Smooth muscle cell (in vitro differentiated cells): ENCODE results near the gene CEBPG. TPM values are rescaled to one million over a fixed set of nuclear protein-coding genes. Genes with fewer than 3 reads are reported as not detected.

ENCODE experiments used
- DNase-seq: peaks from one replicate; lab custom pipeline; 2025; ENCODE audit not compliant: unreplicated experiment; lab: John Stamatoyannopoulos, UW
- H2AFZ ChIP-seq: fragments of 200-600 bp; sonication (generic); 2 replicates; pipeline ENCODE4 v1.6.0; 2016; ENCODE audit warnings: antibody characterized with exemption, low read depth, mild to moderate bottlenecking
- H3F3A ChIP-seq: fragments of 200-600 bp; sonication (generic); 2 replicates; pipeline ENCODE4 v1.6.0; 2017; ENCODE audit warnings: antibody characterized with exemption, low read depth
- H3K27ac ChIP-seq: fragments of 200-600 bp; sonication (generic); 2 replicates; pipeline ENCODE4 v1.5.1; 2016; ENCODE audit warnings: low read depth, mild to moderate bottlenecking
- H3K27me3 ChIP-seq: fragments of 200-600 bp; sonication (generic); 2 replicates; pipeline ENCODE4 v1.6.1; 2016; ENCODE audit warnings: low read depth, mild to moderate bottlenecking
- H3K36me3 ChIP-seq: fragments of 200-600 bp; sonication (generic); 2 replicates; pipeline ENCODE4 v1.5.1; 2016; ENCODE audit warnings: low read depth
- H3K4me1 ChIP-seq: fragments of 200-600 bp; sonication (generic); 2 replicates; pipeline ENCODE4 v1.5.1; 2016; ENCODE audit warnings: low read depth
- H3K4me2 ChIP-seq: fragments of 200-600 bp; sonication (generic); 2 replicates; pipeline ENCODE4 v1.6.0; 2016; ENCODE audit warnings: mild to moderate bottlenecking
- H3K4me3 ChIP-seq: fragments of 200-600 bp; sonication (generic); 2 replicates; pipeline ENCODE4 v1.5.1; 2016; ENCODE audit warnings: mild to moderate bottlenecking
- H3K79me2 ChIP-seq: fragments of 200-600 bp; sonication (generic); 2 replicates; pipeline ENCODE4 v1.6.0; 2016; ENCODE audit warnings: low read depth, mild to moderate bottlenecking
- H3K9ac ChIP-seq: fragments of 200-600 bp; sonication (generic); 2 replicates; pipeline ENCODE4 v1.6.0; 2016; ENCODE audit warnings: low read depth
- H3K9me3 ChIP-seq: fragments of 200-600 bp; sonication (generic); replicated peaks from 2 replicates; pipeline ENCODE4 v1.5.1; 2016; ENCODE audit warnings: low read depth
- H4K20me1 ChIP-seq: fragments of 200-600 bp; sonication (generic); 2 replicates; pipeline ENCODE4 v1.6.0; 2016; ENCODE audit warnings: low read depth
- WGBS: methylation state at CpG from one replicate; pipeline ENCODE4 v1.1.7; 2016; ENCODE audit warnings: low lambda C conversion rate; 5-methylcytosine and 5-hydroxymethylcytosine counted together
- polyA plus RNA-seq: library from polyadenylated mRNA; unstranded; fragments of >200 nt; fragmentation: Nextera tagmentation; extraction: Ambion mirVana; gene quantifications from 2 replicates; pipeline ENCODE4 v1.2.1, GENCODE V29; 2016
- total RNA-seq: library from RNA; depleted of rRNA; stranded (reverse); fragments of >200 nt; gene quantifications from 2 replicates; pipeline ENCODE4 v1.2.3, GENCODE V29; 2014
- TF ChIP-seq, protein P1 (sequence below): fragments of 200-600 bp; sonication (generic); IDR thresholded peaks from 2 replicates; pipeline ENCODE4 v1.5.1; 2017; ENCODE audit warnings: borderline replicate concordance, mild to moderate bottlenecking, antibody characterized with exemption; ENCODE audit not compliant: insufficient read depth, poor library complexity, severe bottlenecking

The CEBPG gene
- total and polyA plus RNA-seq, 2 experiments from 2014 or later: 15.3 to 27.8 TPM

DNA sequence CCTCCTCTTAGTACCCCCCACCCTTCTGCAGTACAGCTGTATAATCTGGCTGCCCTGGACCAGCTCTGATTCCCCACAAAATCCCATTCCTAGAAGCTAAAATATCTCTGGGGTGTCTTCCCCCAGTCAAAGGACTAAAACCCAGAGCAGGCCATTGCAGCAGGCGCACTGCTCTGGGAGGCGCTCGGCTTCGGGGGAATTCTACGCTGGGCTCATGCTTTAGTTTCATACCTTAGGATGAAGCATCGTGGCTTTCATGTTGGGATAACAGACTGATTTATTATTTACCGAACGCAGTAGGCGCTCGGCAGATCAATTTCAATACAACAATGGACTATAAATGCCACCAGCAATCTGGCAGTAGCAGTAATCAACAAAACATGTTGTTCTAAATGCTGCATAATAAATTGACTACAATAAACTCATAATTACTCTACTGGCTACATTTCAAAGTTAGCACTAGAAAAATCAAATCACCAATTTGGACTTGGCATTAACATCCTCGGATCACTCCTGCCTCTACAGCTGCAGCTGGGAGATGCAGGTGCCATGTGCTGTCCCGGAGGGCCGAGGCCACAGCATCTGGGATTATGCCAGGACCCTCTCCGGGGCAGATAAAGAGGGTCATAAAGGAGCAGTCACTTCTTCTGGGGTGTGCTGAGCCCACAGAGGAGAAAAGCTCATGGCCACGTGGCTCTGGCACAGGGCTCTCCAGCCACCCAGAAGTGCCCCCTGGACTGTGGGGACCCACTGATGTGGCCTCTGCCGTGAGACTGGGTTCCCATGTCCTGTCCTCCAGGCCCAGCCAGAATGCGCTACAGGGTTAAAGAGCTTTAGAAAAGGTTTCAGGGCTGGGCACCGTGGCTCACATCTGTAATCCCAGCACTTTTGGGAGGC is 35.3 kb downstream of the CEBPG start:
- Histone ChIP-seq H3F3A (no peaks in the 10 kb centered on the region), H3K4me3 (no peak overlapping the region), H3K36me3 (no peaks in the 10 kb centered on the region), H3K4me1 (no peaks in the 10 kb centered on the region), H2AFZ (no peak overlapping the region), H3K79me2 (no peaks in the 10 kb centered on the region), H3K4me2 (no peak overlapping the region), H3K9ac (no peak overlapping the region), H3K9me3 (no peaks in the 10 kb centered on the region), H4K20me1 (no peaks in the 10 kb centered on the region), H3K27me3 (no peaks in the 10 kb centered on the region), H3K27ac (no peak overlapping the region)
- WGBS: 89% methylated on average over 18 of the region's 18 CpGs
- TF ChIP-seq, protein P1, sequence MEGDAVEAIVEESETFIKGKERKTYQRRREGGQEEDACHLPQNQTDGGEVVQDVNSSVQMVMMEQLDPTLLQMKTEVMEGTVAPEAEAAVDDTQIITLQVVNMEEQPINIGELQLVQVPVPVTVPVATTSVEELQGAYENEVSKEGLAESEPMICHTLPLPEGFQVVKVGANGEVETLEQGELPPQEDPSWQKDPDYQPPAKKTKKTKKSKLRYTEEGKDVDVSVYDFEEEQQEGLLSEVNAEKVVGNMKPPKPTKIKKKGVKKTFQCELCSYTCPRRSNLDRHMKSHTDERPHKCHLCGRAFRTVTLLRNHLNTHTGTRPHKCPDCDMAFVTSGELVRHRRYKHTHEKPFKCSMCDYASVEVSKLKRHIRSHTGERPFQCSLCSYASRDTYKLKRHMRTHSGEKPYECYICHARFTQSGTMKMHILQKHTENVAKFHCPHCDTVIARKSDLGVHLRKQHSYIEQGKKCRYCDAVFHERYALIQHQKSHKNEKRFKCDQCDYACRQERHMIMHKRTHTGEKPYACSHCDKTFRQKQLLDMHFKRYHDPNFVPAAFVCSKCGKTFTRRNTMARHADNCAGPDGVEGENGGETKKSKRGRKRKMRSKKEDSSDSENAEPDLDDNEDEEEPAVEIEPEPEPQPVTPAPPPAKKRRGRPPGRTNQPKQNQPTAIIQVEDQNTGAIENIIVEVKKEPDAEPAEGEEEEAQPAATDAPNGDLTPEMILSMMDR: no peak
- no peak for DNase-seq

DNA sequence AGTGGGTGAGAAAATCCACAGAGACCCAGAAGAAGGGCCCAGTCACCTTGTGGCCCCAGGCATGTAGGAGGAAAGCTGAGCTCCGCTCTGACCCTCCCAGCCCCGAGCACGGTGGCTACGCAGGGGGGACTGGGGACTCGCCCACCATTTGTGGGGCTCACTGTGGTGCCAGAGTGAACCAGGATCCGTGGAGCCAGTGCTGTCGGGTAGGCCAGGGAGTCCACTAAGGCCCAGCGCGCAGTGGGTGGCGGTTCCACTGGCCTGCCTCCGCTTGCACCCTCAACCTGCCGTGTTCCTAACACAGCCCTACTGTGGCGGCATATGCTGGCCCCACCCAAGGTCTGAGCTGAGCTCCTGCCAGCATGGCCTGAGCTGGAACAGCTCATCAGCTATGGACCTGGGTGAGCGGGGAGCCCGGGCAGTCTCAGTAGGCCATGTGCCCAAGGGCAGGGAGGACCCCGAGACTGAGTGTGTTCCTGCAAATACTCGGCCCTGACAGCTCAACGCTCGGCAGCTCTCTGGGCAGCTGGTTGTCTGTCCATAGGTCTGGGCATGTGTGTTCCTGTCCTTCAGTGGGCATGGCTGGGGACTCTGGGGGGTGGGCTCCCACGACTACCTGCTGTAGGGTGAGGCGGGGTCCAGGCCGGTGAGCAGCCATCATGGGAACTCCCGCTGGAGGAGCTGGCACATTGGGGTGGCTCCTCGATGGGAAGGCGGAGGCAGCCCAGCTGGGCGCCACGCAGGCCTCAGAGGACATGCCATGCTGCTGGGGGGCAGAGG is 36.6 kb downstream of the CEBPG start:
- Histone ChIP-seq H3K9ac (no peak overlapping the region), H3F3A (no peaks in the 10 kb centered on the region), H3K4me1 (no peaks in the 10 kb centered on the region), H3K27me3 (no peaks in the 10 kb centered on the region), H3K4me2 (no peak overlapping the region), H4K20me1 (no peaks in the 10 kb centered on the region), H3K79me2 (no peaks in the 10 kb centered on the region), H3K4me3 (no peak overlapping the region), H2AFZ (no peak overlapping the region), H3K27ac (no peak overlapping the region), H3K36me3 (no peaks in the 10 kb centered on the region), H3K9me3 (no peaks in the 10 kb centered on the region)
- DNase-seq: no peak
- TF ChIP-seq, protein P1: no peak
- WGBS: 97% methylated on average over 27 of the region's 27 CpGs

DNA sequence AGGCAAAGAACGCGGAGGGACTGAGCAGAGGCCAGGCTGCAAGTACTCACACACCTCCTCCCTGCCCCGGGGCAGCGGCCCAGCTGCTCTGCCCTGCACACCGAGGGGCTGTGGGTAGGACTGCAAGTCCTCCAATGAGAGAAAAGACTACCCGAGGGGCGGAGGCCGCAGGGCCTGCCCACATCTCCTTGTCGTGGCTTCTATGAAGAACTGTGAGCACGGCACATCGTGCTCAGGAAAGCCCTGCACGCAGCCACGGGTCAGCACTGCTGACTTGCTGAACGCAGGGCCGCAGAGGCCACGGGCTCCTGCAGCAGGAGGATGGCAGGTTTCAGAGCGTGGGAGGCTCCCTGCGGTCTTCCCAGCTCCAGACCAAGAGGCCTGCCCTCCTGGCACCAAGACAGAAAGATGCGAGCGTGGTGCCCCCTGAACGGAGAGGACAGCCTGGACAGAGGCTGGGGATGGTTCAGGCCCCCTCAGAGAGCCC is 37.4 kb downstream of the CEBPG start:
- Histone ChIP-seq H3K4me2 (no peak overlapping the region), H3K27me3 (no peaks in the 10 kb centered on the region), H3K4me1 (no peaks in the 10 kb centered on the region), H3K79me2 (no peaks in the 10 kb centered on the region), H3K27ac (no peak overlapping the region), H3F3A (no peaks in the 10 kb centered on the region), H3K4me3 (no peak overlapping the region), H3K9me3 (no peaks in the 10 kb centered on the region), H2AFZ (no peak overlapping the region), H3K36me3 (no peaks in the 10 kb centered on the region), H3K9ac (no peak overlapping the region), H4K20me1 (no peaks in the 10 kb centered on the region)
- TF ChIP-seq, protein P1: no peak
- DNase-seq: no peak
- WGBS: 91% methylated on average over 20 of the region's 21 CpGs
